Measurements from ENCODE around the gene IMPA2. TPM values are rescaled to one million over a fixed set of nuclear protein-coding genes. Genes with fewer than 3 reads are reported as not detected.
A peak's percentile ranks its signal among the peaks of the same experiment; 100 is the strongest.
"Not testable (repeated sequence)": the region's sequence is repeated elsewhere in the genome, so short reads cannot be mapped to it uniquely, and the experiment has no call there.

The IMPA2 gene
- total RNA-seq, 6 experiments from 2014 or later, result 32.3 to 51.1 (median 45.7) TPM

DNA sequence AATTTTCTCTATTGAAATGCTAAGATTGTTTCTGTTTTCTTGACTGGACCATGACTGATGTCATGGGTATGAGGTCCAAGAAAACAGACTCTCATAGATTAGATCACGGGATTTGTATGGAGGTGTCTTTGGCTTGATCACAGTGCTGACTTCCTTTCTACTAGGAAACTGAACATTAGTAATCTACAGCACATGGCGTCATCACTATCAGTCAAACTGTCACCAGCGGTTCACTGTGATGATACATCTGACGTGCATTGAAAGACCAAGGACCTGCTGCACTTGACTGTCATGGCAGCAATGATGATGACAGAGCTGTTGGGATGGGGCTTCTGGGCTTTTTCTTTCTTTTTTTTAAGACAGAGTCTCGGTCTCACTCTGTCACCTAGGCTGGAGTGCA, 28.2 kb upstream of the IMPA2 start:
- Histone ChIP-seq H3K36me3 (no peaks in the 10 kb centered on the region), H3K27ac (no peak overlapping the region), H3K4me3 (no peak overlapping the region), H3K27me3 (no peaks in the 10 kb centered on the region), H3K4me1 (no peaks in the 10 kb centered on the region), H3K9me3 (no peaks in the 10 kb centered on the region)
- DNase-seq, result no peak
- WGBS (ENCODE audit: insufficient coverage, low coverage, low lambda C conversion rate, missing lambda C conversion rate), result 77% methylated on average over 2 of the region's 5 CpGs
- TF ChIP-seq, protein P1, sequence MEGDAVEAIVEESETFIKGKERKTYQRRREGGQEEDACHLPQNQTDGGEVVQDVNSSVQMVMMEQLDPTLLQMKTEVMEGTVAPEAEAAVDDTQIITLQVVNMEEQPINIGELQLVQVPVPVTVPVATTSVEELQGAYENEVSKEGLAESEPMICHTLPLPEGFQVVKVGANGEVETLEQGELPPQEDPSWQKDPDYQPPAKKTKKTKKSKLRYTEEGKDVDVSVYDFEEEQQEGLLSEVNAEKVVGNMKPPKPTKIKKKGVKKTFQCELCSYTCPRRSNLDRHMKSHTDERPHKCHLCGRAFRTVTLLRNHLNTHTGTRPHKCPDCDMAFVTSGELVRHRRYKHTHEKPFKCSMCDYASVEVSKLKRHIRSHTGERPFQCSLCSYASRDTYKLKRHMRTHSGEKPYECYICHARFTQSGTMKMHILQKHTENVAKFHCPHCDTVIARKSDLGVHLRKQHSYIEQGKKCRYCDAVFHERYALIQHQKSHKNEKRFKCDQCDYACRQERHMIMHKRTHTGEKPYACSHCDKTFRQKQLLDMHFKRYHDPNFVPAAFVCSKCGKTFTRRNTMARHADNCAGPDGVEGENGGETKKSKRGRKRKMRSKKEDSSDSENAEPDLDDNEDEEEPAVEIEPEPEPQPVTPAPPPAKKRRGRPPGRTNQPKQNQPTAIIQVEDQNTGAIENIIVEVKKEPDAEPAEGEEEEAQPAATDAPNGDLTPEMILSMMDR (IDR thresholded peaks at IDR 0.05), result no peak
- TF ChIP-seq POLR2A (IDR thresholded peaks at IDR 0.05), result no peak
- intact Hi-C loops (cut with DNase I), result no loop called here
- ATAC-seq, result no peak

- Histone ChIP-seq H3K9me3 (no peaks in the 10 kb centered on the region), H3K27ac (no peak overlapping the region), H3K27me3 (no peaks in the 10 kb centered on the region), H3K4me1 (no peaks in the 10 kb centered on the region), H3K36me3 (no peaks in the 10 kb centered on the region), H3K4me3 (no peak overlapping the region)
- DNase-seq, result no peak
- intact Hi-C loops (cut with DNase I), result no loop called here
- peak in 2 of 4 donors; percentile 28 to 48 for ATAC-seq
- WGBS (ENCODE audit: insufficient coverage, low coverage, low lambda C conversion rate, missing lambda C conversion rate), result 52% methylated on average over 6 of the region's 8 CpGs
- no peak for TF ChIP-seq POLR2A (IDR thresholded peaks at IDR 0.05)
- TF ChIP-seq, protein P1 (IDR thresholded peaks at IDR 0.05), result no peak
Measured at GRCh38 chr18:11955239-11956029, 25.9 kb upstream of the IMPA2 start.

GRCh38 chr18:11956371-11957308, 24.7 kb upstream of the IMPA2 start:
- WGBS (ENCODE audit: insufficient coverage, low coverage, low lambda C conversion rate, missing lambda C conversion rate), result 74% methylated on average over 8 of the region's 10 CpGs
- TF ChIP-seq POLR2A (IDR thresholded peaks at IDR 0.05), result no peak
- TF ChIP-seq, protein P1 (IDR thresholded peaks at IDR 0.05), result no peak
- Histone ChIP-seq H3K4me3 (no peak overlapping the region), H3K36me3 (no peaks in the 10 kb centered on the region), H3K27me3 (no peaks in the 10 kb centered on the region), H3K4me1 (no peaks in the 10 kb centered on the region), H3K27ac (no peak overlapping the region), H3K9me3 (no peaks in the 10 kb centered on the region)
- intact Hi-C loops (cut with DNase I), result no loop called here
- DNase-seq, result no peak
- ATAC-seq, result no peak

DNA sequence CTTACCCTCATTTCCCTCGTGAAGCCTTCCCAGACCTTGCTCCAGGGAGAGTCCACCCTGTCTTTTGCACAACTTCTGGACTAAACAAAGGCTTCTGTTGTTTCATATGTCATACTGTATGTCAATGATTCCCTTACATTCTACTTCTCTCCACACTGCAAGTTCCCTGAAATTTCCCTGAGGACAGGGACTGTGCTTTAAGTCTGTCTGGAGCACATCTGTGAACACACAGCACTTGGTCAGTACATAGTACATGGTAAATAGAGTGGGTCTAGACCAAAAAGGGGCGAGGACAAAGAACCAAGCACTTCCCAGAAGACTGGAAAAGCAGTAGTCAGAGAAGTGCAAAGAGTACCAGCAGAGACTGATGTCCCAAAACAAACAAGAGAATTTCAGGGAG, 23.7 kb upstream of the IMPA2 start:
- no peaks in the 10 kb centered on the region for H3K4me1 ChIP-seq
- intact Hi-C loops (cut with DNase I), result no loop called here
- no peak overlapping the region for H3K27ac ChIP-seq
- no peak for DNase-seq
- WGBS (ENCODE audit: insufficient coverage, low coverage, low lambda C conversion rate, missing lambda C conversion rate), result 76% methylated on average over 2 of the region's 2 CpGs
- H3K36me3 ChIP-seq, result no peaks in the 10 kb centered on the region
- ATAC-seq, result no peak
- TF ChIP-seq POLR2A (IDR thresholded peaks at IDR 0.05), result no peak
- TF ChIP-seq, protein P1 (IDR thresholded peaks at IDR 0.05), result no peak
- no peak overlapping the region for H3K4me3 ChIP-seq
- no peaks in the 10 kb centered on the region for H3K27me3 ChIP-seq
- no peaks in the 10 kb centered on the region for H3K9me3 ChIP-seq

DNA sequence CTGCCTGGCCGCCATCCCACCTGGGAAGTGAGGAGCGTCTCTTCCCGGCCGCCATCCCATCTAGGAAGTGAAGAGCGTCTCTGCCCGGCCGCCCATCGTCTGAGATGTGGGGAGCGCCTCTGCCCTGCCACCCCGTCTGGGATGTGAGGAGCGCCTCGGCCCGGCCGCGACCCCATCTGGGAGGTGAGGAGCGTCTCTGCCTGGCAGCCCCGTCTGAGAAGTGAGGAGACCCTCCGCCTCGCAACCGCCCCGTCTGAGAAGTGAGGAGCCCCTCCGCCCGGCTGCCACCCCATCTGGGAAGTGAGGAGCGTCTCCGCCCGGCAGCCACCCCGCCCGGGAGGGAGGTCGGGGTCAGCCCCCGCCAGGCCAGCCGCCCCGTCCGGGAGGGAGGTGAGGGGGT, 21.7 kb upstream of the IMPA2 start:
- H3K4me3 ChIP-seq; H3K27ac ChIP-seq; H3K36me3 ChIP-seq; H3K27me3 ChIP-seq; ATAC-seq; H3K4me1 ChIP-seq; intact Hi-C loops (cut with DNase I); H3K9me3 ChIP-seq; DNase-seq: not testable (repeated sequence)
- 96% methylated on average over 9 of the region's 33 CpGs for WGBS (ENCODE audit: insufficient coverage, low coverage, low lambda C conversion rate, missing lambda C conversion rate)

All from right lobe of liver (tissue), 6 donors.